ENCODE results near the gene MMP11. TPM values are rescaled to one million over a fixed set of nuclear protein-coding genes. Genes with fewer than 3 reads are reported as not detected.

Gene MMP11
- total RNA-seq, 2 experiments from 2014 or later, result 0.42 to 0.74 TPM

DNA sequence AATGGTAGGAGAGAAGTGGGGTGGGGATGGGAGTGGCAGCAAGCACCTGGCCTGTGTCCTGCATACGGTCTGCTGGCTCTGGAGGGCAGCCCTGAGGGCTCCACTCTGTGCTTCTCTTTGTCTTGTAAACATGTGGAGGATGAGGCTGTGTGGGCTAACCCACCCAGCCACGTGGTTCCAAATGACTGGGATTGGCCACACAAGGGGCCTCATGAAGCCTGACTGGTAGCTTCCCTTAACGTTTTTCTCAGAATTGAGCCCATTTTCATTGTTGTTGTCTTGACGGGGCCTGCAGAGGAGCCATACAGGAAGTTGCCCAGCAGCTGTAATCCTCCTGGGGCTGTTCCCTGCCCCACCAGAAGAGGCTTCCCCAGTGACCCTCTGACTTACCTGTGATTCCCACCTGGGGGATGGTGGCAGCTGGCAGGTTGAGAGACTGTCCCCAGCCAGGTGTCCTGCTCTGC lies 48.1 kb downstream of the MMP11 start:
- CTCF ChIA-PET, result interaction anchor here (1.2 kb wide), 1 partner anchor 29 kb away, joined by 4 read pairs; no protein-coding TSS in a partner anchor
- POLR2A ChIA-PET, result no interaction called here

DNA sequence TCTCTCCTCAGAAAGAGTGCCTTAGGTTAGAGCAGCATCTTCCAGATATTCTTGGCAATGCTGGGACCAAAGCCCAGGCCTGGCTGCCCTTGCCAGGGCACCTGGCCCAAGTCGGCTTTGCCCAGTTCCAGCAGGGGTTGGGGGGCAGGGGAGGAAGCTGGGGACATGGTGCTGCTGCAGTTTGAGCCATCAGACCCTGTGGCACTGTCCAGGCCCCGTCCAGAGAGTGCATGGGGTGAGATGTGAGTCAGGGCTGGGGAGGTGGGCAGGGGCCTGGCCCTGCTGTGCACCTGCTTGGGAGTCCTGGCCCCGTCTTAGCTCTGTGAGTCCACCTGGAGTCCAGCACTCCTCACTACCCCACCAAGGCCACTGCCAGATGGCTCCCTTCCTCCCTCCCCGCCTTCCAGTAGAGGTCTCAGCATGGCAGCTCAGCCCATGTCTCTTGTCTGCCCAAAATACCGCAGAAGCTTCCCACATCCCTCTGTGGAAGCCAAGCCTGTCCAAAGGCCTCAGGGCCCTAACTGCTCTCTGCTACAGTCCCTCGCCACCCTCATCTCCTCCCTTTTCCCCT lies 49.5 kb downstream of the MMP11 start:
- POLR2A ChIA-PET, result no interaction called here
- CTCF ChIA-PET, result interaction anchor here (0.7 kb wide), 1 partner anchor 92 kb away, joined by 4 read pairs; no protein-coding TSS in a partner anchor

DNA sequence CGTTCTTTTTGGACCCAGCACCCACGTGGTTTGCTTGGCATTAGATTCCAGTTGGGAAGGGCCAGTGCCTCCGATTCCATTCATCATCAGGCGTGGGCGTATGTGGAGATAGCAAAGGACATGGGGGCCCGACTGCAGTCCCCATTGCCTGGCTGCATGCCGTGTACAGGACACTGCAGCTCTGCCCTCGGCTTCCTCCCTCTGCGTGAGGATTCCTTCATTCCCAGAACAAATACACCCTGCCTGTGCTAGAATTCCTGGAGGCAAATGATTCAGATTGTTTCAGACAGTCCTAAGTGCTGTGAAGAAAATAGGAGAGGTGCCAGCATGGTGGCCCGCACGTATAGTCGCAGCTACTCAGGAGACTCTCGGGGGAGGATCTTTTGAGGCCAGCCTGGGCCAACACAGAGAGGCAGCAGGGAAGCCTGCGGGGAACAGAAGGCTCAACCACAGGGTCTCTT lies 50.7 kb downstream of the MMP11 start:
- POLR2A ChIA-PET, result no interaction called here
- CTCF ChIA-PET, result interaction anchor here (0.6 to 1.0 kb wide), 2 partner anchors 26 to 174 kb away, joined by 3 read pairs; no protein-coding TSS in a partner anchor

DNA sequence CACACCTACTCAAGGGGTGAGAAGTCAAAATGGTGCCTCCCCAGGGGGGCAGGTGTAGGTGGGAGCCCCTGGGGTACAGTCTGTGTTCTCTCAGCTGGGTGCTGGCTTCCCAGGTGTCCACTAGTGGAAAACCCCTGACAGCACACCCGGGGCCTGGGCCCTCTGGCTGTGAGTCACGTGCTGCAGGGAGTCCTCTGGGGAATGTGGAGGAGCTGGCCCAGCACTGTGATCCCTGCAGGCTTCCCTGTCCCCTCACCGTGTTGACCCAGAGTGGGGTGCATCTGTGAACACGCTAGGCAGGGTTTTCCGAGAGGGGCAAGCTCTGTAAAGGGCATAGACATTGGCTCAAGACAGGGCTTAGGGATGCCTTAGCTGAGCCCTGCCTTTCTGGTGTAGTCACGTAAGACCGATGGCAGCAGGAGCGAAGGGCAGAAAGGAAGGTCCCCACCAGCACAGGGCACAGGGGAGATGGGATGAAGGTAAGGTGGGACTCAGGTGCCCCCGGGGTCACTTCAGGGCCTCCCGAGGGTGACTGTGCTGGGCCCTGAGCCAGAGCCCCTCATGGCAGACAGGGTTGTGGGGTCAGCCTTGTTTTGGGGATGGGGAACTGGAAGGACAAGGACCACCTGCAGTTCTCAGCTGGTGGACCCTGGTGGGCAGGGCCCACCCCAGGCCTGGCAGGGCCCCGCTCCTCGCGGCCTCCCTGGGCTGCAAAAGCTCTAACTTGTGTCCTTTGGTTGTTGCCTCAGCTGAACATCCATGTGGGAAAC lies 52.0 kb downstream of the MMP11 start:
- ChIA-PET POLR2A (no interaction called here), CTCF (interaction anchor here (1.0 kb wide), 1 partner anchor 25 kb away, joined by 3 read pairs; no protein-coding TSS in a partner anchor)

DNA sequence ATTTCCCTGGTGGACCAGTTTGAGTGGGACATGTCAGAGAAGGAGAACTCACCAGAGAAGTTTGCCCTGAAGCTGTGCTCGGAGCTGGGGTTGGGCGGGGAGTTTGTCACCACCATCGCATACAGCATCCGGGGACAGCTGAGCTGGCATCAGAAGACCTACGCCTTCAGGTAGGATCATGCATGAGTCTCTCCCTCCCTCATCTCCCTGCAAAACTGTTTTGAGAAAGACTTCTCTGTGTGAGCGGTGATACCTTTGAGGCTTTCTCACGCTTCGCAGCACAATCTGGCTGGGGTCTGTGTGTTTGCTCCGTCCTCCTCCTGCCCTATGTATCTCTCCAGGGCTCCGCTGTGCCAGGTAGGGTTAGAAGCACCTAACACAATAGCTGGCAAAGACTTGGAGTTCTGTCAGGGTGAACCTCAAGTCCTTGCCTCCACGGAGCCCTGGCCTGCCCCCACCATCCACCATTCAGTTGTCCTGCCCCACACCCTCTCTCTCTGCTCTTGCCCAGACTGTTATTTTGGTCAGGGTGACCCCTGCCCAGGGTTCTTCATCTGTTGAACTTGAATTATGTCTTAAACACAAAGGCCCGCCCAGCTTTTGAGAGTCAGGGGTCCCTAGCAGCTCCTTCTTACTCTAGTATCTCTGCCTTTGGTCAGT lies 52.7 kb downstream of the MMP11 start:
- ChIA-PET CTCF (no interaction called here), POLR2A (interaction anchor here (0.6 to 0.7 kb wide), 2 partner anchors 36 to 1990 kb away, joined by 3 to 5 read pairs; no protein-coding TSS in a partner anchor)

DNA sequence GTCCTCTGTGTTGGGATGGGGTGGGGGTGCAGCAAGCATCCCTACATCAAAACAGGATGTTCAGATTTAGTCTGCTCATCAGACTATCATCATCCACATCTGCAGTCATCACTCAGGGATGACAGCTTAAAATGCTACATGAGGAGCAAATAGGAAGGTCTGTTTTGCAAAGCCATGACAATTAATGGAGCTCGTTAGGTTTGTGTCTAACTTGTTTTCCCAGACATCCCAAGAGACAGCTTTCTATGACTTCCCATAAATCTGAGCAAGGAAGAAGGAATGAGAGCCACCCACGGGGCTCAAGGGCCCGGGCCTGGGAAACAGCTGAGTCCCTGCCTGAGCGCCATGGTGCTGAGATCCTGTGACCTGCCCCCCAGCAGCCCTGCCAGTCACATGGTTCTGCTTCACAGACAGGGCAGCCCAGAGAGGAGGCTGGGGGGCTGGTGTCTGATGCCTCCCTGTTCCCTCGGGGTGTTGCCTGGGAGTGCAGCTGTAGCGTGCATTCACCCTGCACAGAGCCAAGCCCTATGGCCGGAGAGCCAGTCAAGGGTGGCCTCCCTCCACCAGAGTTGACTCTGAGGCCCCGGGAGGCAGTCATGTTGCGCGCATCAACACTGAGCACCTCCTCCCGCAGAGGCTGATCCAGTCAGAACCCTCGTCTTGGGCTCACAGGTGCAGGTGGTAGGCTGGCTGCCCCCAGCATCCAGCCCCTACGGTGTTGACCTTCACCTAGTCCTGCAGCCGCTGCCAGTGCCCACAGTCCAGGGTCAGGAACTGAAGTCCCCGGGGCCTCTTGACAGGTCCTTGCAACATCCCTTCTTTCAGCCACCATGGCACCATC lies 54.1 kb downstream of the MMP11 start:
- ChIA-PET CTCF (no interaction called here), POLR2A (no interaction called here)

DNA sequence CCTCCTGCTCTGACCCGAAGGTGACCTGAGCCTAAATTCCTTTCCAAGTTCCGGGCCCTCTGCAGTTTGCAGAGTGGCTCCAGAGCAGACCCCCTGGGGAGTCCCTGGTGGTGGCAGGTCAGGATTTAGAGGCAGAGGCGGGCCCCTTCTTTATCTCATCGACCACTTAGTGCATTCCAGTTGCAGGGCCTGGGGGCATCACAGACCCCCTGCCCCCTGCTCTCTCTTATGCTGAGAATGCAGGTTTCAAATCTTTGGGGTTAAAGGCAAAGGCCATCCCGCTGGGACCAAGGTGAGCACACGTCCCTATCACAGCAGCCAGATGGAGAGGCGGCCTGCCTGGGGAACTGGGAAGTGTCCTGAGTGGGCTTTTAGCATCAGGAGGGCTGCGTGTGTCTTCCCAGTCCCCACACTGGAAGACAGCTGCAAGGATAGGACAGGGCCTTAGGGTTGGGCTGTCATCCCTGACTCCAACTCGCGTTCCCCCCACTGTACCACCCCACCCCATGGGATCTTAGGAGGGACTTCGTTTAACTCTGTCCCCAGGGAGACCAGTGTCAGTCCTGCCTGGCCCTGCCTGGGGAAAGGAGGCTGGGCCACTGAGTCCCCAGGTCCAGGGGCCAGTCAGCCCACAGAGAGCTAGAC lies 54.8 kb downstream of the MMP11 start:
- POLR2A ChIA-PET, result no interaction called here

DNA sequence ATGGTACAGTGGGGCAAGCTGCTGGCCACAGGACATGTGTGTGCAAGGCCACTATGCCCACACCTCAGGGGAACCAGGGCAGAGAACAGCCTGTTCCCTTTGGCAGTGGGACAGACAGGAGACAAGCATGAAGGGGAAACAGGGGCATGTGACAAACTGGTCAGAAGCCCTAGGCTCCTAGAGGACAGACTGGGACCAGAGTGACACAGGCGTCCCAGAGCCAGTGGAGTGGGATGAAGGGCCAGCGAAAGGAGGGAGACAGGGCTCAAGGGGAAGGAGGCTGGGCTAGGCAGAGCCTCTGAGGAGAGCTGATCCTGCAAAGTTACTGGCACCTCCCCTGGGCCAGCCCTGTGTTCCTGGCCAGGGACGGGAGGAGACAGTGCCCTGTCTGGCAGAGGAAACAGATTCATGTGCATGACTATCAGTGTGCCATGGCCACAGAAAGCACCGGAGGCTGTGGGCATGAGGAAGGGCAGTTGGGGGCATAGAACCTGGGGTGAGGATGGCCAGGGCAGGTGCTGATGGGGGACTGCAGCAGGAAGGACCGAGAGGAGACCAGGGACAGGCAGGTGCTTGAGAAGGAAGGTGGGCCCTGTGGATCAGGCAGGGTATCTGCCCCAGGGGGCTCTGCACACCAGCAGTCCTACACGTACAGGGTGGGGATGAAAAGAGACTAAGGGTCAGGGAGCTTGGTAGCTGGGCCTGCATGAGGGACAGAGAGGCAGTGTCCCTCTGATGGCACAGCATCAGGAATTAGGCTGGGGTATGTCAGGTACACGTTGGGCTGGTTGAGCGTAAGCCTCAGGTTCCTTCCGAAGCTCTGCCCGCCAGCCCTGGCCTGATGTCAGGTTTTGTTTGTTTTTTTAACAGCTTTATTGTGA lies 56.4 kb downstream of the MMP11 start:
- ChIA-PET CTCF (interaction anchor here (0.5 to 0.9 kb wide), 3 partner anchors 18 to 102 kb away, joined by 3 read pairs; no protein-coding TSS in a partner anchor), POLR2A (no interaction called here)

More for the DNA sequence above, 54.8 kb downstream of the MMP11 start:
- CTCF ChIA-PET, result interaction anchor here (0.9 kb wide), 1 partner anchor 23 kb away, joined by 3 read pairs; no protein-coding TSS in a partner anchor

DNA sequence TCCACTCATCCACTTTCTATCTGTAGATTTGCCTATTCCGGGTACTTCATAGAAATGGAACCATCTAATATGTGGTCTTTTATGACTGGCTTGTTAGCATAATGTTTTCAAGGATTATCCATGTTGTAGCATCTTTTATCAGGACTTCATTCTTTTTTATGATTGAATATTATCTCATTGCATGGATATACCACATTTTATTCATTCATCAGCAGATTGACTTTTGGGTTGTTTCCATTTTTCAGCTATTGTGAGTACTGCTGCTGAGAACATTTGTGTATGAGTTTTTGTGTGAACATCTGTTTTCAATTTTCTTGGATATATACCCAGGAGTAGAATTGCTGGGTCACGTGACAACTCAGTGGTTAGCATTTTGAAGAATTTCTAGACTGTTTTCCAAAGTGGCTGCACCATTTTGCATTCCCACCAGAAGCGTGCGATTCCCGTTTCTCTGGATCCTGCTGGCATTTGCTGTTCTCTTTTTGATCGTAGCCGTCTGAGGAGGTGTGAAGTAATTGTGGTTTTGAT lies 57.3 kb downstream of the MMP11 start:
- CTCF ChIA-PET, result no interaction called here
- POLR2A ChIA-PET, result no interaction called here

DNA sequence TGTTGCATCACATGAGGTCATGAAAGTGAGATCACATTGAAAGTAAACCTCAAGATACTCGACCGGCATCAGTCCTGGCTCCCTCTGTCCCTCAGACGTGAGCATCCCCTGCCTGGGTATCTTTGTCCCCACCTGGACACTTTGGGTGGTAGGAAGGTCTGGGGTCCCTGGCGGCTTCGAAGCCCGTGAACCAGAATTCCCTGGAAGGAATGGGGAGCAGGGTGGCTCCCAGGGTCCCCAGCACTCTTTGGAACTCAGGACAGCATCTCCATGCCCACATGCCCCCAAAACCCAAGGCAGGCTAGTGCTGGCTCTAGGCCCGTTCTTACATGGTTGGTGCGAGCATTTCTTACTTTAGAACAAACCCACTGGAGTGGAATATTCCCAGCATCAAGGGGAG lies 58.6 kb downstream of the MMP11 start:
- ChIA-PET POLR2A (no interaction called here), CTCF (interaction anchor here (0.6 kb wide), 1 partner anchor 62 kb away, joined by 3 read pairs; no protein-coding TSS in a partner anchor)

DNA sequence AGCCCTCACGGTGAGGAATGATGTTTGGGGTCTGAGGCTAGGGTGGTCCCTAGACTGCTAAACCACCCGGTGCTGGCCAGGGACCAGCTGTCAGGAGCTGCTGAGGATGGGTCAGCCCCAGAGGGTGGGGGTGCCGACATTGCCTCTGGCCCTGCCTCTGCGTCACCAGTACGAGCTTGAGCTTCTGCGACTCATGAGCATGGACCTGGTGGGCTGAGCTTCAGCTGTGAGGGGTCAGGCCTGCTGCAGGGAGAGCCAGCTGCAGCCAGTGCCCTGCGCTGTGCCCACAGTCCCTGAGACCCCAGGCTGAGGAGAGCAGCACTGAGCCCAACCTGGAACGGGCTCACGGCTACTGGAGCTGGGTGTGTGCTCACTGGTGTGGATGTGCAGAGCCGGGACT lies 59.1 kb downstream of the MMP11 start:
- POLR2A ChIA-PET, result no interaction called here
- CTCF ChIA-PET, result interaction anchor here (0.6 kb wide), 1 partner anchor 63 kb away, joined by 3 read pairs; no protein-coding TSS in a partner anchor

DNA sequence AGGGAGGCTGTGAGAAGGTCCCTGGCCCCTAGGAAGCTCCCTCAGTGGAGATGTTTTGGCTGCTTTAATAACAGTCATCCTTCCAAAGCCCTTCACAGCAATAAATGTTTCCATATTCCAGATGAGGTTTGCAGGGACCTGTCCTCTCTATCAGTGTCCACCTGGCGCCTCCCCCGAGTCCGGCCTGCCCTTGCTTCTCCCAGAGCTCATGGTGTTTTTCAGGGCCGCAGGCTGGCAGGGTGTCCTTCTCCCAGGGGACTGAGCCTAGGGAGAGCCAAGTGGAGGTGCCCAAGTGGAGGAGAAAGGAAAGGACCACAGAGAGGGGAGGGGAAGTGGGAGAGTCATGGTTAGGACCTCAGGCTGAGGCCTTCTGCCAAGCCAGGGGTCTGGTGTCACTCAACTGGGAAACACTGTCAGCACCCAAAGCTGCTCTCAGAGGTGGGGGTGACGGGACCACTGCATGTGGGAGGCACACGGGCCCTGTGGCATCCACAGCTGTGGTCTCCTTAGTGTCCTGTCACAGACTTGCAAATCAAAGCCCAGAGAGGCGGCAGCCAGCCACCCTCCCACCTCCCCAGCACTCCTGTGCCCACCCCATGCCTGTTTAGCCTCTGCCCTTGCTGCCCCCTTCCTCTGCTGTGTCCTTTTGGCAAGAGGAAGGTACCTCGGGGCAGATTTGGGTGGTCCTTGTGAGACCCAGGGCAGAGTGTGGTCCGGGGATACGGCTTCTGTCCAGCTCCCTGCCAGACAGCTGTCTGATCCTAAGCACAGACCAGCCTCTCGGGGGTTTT lies 59.8 kb downstream of the MMP11 start:
- ChIA-PET CTCF (no interaction called here), POLR2A (no interaction called here)

DNA sequence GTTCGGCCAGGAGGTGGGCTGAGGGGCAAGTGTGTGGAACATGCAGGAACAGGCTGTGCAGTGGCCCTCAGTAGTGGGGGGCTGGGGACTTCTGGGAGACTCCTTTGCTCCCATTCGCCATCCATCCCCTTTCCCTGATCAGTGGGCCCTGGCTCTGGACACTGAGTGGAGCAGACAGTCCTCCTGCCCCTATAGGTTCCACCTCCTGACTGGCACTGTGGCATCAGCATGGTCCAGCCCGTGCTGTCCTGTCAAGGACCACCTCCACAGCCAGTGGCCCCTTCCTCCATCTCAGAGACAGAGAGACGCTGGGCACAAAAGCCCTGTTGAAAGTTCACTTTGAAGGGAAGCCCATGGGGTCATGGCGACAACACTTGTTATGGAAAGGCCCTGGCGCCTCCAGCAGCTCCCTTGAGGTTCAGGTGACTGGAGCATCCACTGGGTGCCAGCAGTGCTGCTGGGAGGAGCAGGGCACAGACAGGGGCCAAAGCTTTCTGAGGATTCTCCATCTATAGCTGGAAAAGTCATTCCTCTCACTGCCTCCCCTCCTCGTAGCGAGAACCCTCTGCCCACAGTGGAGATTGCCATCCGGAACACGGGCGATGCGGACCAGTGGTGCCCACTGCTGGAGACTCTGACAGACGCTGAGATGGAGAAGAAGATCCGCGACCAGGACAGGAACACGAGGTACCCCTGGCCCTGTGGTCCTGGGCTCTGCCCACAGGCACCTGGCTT lies 60.5 kb downstream of the MMP11 start:
- POLR2A ChIA-PET, result no interaction called here
- CTCF ChIA-PET, result no interaction called here
